Epithelial cell of esophagus (primary cell): ENCODE measurements around the gene POLA1.

Experiments used
- DNase-seq: peaks from one replicate; pipeline ENCODE4 v3.0.0; 2010; ENCODE audit warnings: low read depth
- H3K4me3 ChIP-seq: 2 replicates; pipeline ENCODE4 v1.5.1; 2011; ENCODE audit warnings: mild to moderate bottlenecking, low read length, control low read depth
- TF ChIP-seq, protein P1 (sequence below): IDR thresholded peaks from 2 replicates; pipeline ENCODE4 v1.5.1; 2011; ENCODE audit warnings: low read depth, mild to moderate bottlenecking, low read length, control low read depth, inconsistent platforms; ENCODE audit not compliant: insufficient read depth; ENCODE audit errors: missing control alignments

POLA1 gene

DNA sequence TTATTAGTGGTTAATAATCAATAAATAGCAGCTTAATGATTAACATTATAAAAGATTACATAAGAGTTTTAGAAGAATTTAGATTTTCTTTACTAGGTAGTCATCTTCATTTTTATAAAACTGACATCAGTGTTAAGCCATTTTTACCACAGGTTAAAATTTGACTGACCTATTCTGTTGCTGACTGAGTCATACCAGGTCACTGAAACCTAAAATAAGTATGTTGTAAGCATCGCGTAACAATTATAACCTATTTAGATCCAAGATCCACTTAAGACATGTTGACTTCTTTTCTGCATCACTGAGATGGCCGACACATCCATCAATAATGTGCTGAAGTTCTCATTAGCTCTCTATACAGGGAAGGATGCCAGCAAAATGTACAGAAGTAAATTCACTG is 285.4 kb downstream of the POLA1 start:
- DNase-seq = no peak
- TF ChIP-seq, protein P1, sequence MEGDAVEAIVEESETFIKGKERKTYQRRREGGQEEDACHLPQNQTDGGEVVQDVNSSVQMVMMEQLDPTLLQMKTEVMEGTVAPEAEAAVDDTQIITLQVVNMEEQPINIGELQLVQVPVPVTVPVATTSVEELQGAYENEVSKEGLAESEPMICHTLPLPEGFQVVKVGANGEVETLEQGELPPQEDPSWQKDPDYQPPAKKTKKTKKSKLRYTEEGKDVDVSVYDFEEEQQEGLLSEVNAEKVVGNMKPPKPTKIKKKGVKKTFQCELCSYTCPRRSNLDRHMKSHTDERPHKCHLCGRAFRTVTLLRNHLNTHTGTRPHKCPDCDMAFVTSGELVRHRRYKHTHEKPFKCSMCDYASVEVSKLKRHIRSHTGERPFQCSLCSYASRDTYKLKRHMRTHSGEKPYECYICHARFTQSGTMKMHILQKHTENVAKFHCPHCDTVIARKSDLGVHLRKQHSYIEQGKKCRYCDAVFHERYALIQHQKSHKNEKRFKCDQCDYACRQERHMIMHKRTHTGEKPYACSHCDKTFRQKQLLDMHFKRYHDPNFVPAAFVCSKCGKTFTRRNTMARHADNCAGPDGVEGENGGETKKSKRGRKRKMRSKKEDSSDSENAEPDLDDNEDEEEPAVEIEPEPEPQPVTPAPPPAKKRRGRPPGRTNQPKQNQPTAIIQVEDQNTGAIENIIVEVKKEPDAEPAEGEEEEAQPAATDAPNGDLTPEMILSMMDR = no peak
- H3K4me3 ChIP-seq = no peak overlapping the region

DNA sequence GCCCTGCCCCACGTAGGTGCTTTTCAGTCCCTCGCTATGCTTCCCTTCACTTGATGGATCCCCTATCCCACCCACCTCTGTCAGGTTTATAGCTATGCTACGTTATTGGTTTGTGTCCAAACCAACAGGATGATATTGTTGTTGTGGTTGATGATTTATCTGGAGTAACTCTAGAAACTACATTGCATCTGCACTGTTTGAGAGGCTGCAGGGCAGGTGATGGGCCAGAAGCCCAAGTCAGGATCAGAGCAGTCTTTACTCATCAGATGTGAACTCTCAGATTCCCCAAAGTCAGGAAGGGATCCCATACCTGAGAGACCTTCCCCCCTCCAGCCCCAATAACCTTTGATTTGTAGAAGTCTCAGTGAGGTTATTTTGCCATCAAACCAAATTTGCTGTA is 287.3 kb downstream of the POLA1 start:
- TF ChIP-seq, protein P1 = no peak
- H3K4me3 ChIP-seq = no peak overlapping the region
- no peak for DNase-seq

DNA sequence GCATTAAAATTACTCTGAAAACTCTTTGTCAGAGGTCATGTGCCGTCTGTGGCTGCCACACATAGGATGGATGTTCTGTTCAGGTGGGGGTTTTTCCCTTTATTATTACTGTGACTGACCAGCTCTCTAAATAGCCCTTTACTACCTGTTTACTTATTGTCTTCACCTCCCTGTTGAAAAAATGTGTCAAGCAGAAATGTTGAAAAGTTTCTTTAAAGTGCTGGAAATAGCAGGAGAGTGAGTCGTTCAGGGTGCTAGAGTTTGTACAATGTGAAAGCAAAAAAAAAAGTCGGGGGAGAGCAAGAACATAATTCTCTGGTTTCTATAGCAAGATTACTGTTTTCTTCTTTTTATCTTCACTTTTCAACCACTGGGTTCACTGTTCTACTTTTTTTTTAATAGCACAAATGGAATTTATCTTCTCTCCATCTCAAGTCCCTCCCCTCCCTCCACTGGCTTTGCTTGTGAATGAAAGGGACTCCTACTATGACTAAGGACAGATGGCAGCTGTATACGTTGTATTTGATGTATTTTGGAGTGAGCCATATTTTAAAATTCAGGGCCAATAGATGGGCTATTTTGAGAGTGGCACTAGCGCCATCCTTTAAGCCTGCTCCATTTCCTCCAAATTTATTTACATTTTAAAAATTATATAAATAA is 288.7 kb downstream of the POLA1 start:
- TF ChIP-seq, protein P1 = no peak
- DNase-seq = no peak

DNA sequence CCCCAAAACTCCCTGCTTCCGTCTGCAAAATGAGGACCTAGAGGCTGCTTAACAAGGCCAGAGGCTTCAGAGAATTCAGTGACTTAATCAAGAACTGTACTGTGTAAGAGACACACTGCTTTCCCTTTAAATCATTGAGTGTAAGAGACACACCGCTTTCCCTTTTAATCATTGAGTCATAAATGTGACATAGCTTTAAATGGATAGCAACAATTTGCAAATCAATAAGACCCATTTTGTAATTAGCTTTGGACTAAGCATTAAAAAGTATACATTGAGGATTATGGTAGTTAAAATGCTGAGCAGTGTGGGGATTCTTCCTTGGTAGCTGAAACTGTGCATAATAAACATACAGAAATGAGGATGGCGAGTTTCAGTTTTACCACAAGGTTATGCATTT is 290.2 kb downstream of the POLA1 start:
- TF ChIP-seq, protein P1 = no peak
- DNase-seq = no peak
- H3K4me3 ChIP-seq = no peak overlapping the region

More for the DNA sequence above, 288.7 kb downstream of the POLA1 start:
- no peak overlapping the region for H3K4me3 ChIP-seq

DNA sequence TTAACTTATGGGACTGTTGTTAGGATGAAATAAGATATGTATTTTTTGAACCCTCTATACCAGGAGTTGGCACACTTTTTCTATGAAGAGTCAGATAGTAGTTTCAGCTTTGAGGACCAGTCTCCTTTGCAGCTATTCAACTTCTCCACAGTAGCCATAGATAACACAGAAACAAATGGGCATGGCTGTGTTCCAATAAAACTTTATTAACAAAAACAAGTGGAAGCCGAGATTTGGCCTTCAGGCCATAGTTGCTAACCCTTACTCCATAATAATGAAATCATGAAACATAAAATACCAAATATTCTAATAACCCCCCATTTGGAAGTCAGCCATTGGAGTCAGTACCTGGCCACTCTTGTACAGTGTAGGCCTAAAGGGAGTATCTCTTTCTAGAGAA is 291.4 kb downstream of the POLA1 start:
- DNase-seq = no peak
- no peak overlapping the region for H3K4me3 ChIP-seq
- TF ChIP-seq, protein P1 = no peak

DNA sequence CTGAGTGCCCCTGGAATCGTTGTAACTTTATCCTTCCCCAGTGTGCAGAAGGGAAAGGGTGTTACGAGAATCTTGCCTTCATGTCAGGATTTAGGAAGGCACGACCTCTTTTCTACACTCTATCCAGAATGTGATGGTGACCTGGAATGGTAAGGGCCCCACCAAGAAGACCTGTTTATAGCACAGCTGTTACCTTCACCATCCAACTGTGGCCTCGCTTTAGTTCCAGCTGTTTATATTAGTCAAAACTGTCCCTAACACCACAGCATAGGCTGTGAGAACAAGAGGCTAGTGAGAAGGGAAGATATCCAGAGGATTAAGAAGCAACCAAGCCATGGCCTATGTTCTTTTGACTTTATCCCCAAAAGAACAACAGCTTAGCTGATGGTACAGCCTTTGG is 294.0 kb downstream of the POLA1 start:
- no peak overlapping the region for H3K4me3 ChIP-seq
- TF ChIP-seq, protein P1 = no peak
- no peak for DNase-seq

DNA sequence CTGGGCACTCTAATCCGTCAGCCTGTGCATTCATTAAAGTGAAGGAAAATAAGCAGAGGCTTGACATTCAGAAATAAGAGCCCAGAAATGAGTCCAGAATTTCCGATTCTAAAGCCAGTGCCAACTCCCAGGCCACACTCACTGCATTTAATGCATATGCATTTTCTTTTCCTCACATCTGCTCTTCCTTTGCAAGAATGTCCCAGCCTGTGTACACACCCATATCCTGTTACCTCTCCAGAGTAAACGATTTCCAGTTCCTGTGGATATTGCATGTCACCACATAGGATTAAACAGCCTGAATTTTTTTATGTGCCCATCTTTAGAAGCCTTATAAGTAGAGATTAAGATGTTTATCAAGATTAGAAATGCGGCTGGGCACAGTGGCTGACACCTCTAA is 294.6 kb downstream of the POLA1 start:
- no peak for DNase-seq
- TF ChIP-seq, protein P1 = no peak
- H3K4me3 ChIP-seq = no peak overlapping the region
